Nephron progenitor cell (in vitro differentiated cells): Measurements from ENCODE around the gene VTI1A.

Experiments
- DNase-seq: peaks from one replicate; pipeline ENCODE4 v3.0.0; 2021
- H3K27ac Mint-ChIP-seq: 2 replicates; pipeline ENCODE4 v1.8.0; 2021; ENCODE audit warnings: mild to moderate bottlenecking, moderate library complexity, mixed read lengths
- H3K27me3 Mint-ChIP-seq: 2 replicates; pipeline ENCODE4 v1.8.0; 2021; ENCODE audit warnings: mild to moderate bottlenecking, low read depth, mixed read lengths; ENCODE audit not compliant: poor library complexity
- H3K36me3 Mint-ChIP-seq: 2 replicates; pipeline ENCODE4 v1.8.0; 2021; ENCODE audit warnings: low read depth, mixed read lengths
- H3K4me1 Mint-ChIP-seq: 2 replicates; pipeline ENCODE4 v1.8.0; 2021; ENCODE audit warnings: mixed read lengths
- H3K4me3 Mint-ChIP-seq: 2 replicates; pipeline ENCODE4 v1.8.0; 2021; ENCODE audit warnings: mild to moderate bottlenecking, moderate library complexity, mixed read lengths
- H3K9me3 Mint-ChIP-seq: 2 replicates; pipeline ENCODE4 v1.8.0; 2021; ENCODE audit warnings: mild to moderate bottlenecking, moderate library complexity, mixed read lengths
- TF ChIP-seq, protein P1 (sequence below): fragments of 200-600 bp; sonication (generic); IDR thresholded peaks from 2 replicates; pipeline ENCODE4 v1.5.0; 2021; ENCODE audit warnings: antibody characterized with exemption

The VTI1A gene

GRCh38 chr10:112755446-112756234, 308.6 kb downstream of the VTI1A start:
- Mint-ChIP-seq H3K4me1 (peaks cover 55% of the 10 kb centered on the region), H3K36me3 (peaks cover 16% of the 10 kb centered on the region), H3K27ac (no peak overlapping the region), H3K4me3 (no peak overlapping the region), H3K9me3 (no peaks in the 10 kb centered on the region), H3K27me3 (peaks cover 5% of the 10 kb centered on the region)
- DNase-seq: no peak
- TF ChIP-seq, protein P1, sequence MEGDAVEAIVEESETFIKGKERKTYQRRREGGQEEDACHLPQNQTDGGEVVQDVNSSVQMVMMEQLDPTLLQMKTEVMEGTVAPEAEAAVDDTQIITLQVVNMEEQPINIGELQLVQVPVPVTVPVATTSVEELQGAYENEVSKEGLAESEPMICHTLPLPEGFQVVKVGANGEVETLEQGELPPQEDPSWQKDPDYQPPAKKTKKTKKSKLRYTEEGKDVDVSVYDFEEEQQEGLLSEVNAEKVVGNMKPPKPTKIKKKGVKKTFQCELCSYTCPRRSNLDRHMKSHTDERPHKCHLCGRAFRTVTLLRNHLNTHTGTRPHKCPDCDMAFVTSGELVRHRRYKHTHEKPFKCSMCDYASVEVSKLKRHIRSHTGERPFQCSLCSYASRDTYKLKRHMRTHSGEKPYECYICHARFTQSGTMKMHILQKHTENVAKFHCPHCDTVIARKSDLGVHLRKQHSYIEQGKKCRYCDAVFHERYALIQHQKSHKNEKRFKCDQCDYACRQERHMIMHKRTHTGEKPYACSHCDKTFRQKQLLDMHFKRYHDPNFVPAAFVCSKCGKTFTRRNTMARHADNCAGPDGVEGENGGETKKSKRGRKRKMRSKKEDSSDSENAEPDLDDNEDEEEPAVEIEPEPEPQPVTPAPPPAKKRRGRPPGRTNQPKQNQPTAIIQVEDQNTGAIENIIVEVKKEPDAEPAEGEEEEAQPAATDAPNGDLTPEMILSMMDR: no peak

GRCh38 chr10:112756235-112756527, 309.2 kb downstream of the VTI1A start:
- H3K9me3 Mint-ChIP-seq: no peaks in the 10 kb centered on the region
- no peak overlapping the region for H3K27ac Mint-ChIP-seq
- no peak for DNase-seq
- peaks cover 11% of the 10 kb centered on the region for H3K36me3 Mint-ChIP-seq
- TF ChIP-seq, protein P1: no peak
- H3K27me3 Mint-ChIP-seq: peaks cover 5% of the 10 kb centered on the region
- H3K4me3 Mint-ChIP-seq: no peak overlapping the region
- H3K4me1 Mint-ChIP-seq: peaks cover 57% of the 10 kb centered on the region

DNA sequence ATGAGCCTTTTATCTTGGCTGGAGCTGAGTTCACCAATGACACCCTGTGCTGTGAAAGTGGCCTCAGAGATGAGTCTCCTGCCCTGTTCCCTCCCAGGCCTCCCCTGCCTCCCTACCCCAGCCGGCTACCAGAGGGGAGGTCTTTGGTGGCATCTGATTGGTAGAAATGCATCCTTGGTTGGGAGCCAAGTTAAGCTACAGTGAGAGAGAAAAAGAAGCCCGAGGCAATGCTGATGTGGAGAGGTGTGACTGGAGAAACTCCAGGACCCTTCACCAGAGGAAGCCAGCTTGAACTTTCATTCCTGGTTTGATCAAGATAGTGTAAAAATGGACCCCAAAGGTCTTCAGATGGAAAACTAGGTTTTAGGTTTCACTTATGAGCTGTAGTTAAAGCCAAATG, 311.9 kb downstream of the VTI1A start:
- H3K4me3 Mint-ChIP-seq: no peak overlapping the region
- DNase-seq: no peak
- H3K9me3 Mint-ChIP-seq: no peaks in the 10 kb centered on the region
- H3K36me3 Mint-ChIP-seq: peaks cover 11% of the 10 kb centered on the region
- H3K4me1 Mint-ChIP-seq: peaks cover 64% of the 10 kb centered on the region
- peaks cover 5% of the 10 kb centered on the region for H3K27me3 Mint-ChIP-seq
- TF ChIP-seq, protein P1: no peak
- no peak overlapping the region for H3K27ac Mint-ChIP-seq

DNA sequence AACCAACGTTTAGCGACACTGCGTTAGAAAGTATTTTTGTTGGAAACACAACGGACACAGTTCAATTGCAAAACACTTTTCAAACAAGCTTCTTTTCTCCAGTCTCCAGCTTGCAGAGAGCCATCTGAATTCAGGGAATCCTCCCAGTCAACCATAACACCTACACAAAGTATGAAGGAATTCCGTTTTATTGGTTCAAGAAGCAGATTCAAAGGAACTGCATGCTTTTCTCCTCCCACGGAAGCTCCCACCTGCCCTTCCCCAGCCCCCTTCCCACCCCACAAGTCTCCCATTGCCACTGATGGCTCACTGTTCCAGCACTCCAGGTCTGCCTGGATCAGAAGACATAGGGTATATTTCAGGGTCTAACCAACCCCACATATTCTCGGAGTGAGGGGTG, 312.5 kb downstream of the VTI1A start:
- no peak overlapping the region for H3K4me3 Mint-ChIP-seq
- DNase-seq: no peak
- peaks cover 5% of the 10 kb centered on the region for H3K27me3 Mint-ChIP-seq
- peaks cover 59% of the 10 kb centered on the region for H3K4me1 Mint-ChIP-seq
- TF ChIP-seq, protein P1: no peak
- H3K36me3 Mint-ChIP-seq: peaks cover 11% of the 10 kb centered on the region
- H3K9me3 Mint-ChIP-seq: no peaks in the 10 kb centered on the region
- H3K27ac Mint-ChIP-seq: no peak overlapping the region

DNA sequence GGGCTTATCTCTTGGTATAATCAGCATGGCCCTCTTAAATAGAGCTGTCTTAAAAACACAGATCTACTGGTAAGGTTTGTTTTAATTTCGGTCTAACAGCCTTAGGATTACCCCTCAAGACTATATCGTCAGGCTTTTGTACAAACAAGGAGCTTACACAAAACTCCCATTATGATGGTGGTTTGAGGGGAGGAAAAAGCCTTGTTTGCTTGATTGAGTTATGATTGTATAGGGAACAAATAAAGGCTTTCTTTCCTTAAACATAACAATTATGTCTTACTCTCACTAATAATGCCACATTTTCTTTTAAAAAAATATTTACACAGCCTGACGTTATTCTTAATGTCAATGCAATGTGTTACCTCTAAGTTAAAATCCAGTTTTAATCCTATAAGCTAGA, 314.2 kb downstream of the VTI1A start:
- H3K4me3 Mint-ChIP-seq: no peak overlapping the region
- no peak for DNase-seq
- H3K36me3 Mint-ChIP-seq: peaks cover 11% of the 10 kb centered on the region
- peaks cover 41% of the 10 kb centered on the region for H3K4me1 Mint-ChIP-seq
- H3K9me3 Mint-ChIP-seq: no peaks in the 10 kb centered on the region
- H3K27me3 Mint-ChIP-seq: peaks cover 5% of the 10 kb centered on the region
- no peak overlapping the region for H3K27ac Mint-ChIP-seq
- TF ChIP-seq, protein P1: no peak

DNA sequence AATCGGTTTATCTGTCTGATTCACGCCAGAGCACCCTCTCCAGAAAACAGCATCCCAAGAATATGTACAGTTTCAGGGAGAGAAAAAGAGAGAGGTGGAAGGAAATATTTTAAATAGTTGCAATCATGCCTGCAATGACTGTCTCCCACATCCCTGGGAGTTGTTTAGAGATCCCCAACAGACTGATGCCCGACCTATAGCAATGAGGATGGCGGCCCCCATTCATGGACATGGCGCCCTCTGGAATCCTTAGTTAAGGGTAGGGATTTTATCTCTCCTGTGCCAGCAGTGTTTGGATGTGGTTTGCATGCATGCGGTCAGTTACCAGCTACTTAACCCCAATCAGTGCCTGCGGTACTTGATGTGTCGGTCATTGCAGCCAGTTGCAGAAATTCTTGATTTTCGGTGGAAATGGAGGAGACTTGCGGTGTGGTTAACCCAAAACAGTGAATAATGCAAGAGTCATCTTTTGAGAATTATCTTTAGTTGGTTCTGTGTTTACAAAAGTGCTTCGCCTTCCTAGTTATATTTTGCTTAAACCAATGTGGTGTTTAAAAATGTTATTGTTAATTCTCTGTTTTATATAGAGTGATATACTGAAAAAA, 317.0 kb downstream of the VTI1A start:
- Mint-ChIP-seq H3K36me3 (peaks cover 9% of the 10 kb centered on the region), H3K4me1 (peaks cover 37% of the 10 kb centered on the region), H3K27me3 (peaks cover 2% of the 10 kb centered on the region), H3K27ac (no peak overlapping the region), H3K9me3 (no peaks in the 10 kb centered on the region), H3K4me3 (no peak overlapping the region)
- TF ChIP-seq, protein P1: no peak
- no peak for DNase-seq
